VCaP (cell line): Measurements from ENCODE around the gene TRAPPC12.

Source experiments
- H3K27ac ChIP-seq: fragments of 450-650 bp; 2 replicates; pipeline ENCODE4 v1.5.1; 2017
- CTCF ChIP-seq: fragments of 450-650 bp; conservative IDR thresholded peaks from 2 replicates; pipeline ENCODE4 v1.5.1; 2017; ENCODE audit warnings: mild to moderate bottlenecking, moderate library complexity

The TRAPPC12 gene

GRCh38 chr2:3409627-3410170 lies 30.2 kb downstream of the TRAPPC12 start:
- no peak for TF ChIP-seq CTCF
- no peak overlapping the region for H3K27ac ChIP-seq

GRCh38 chr2:3411103-3411502 lies 31.6 kb downstream of the TRAPPC12 start:
- TF ChIP-seq CTCF, result no peak
- H3K27ac ChIP-seq, result no peak overlapping the region

GRCh38 chr2:3413697-3414096 lies 34.2 kb downstream of the TRAPPC12 start:
- no peak for TF ChIP-seq CTCF
- no peak overlapping the region for H3K27ac ChIP-seq

GRCh38 chr2:3414133-3414860 lies 34.8 kb downstream of the TRAPPC12 start:
- no peak for TF ChIP-seq CTCF
- H3K27ac ChIP-seq, result no peak overlapping the region

GRCh38 chr2:3418766-3419404 lies 39.4 kb downstream of the TRAPPC12 start:
- no peak overlapping the region for H3K27ac ChIP-seq
- no peak for TF ChIP-seq CTCF

- no peak overlapping the region for H3K27ac ChIP-seq
- no peak for TF ChIP-seq CTCF
Measured at GRCh38 chr2:3420076-3420768, 40.7 kb downstream of the TRAPPC12 start.

- H3K27ac ChIP-seq, result no peak overlapping the region
- TF ChIP-seq CTCF, result no peak
Measured at GRCh38 chr2:3420769-3421397, 41.4 kb downstream of the TRAPPC12 start.
